Small intestine (tissue), 7 donors: ENCODE measurements around the gene A4GALT. TPM values are rescaled to one million over a fixed set of nuclear protein-coding genes. Genes with fewer than 3 reads are reported as not detected.

Experiments used
- DNase-seq, 2 donors: peaks; one replicate each; pipeline versions ENCODE4 v3.0.0 to v3.0.0-alpha.2; 2013
- FAIRE-seq: peaks from 2 replicates; lab custom pipeline; 2012; peaks lifted over from hg19 to GRCh38; lab: Jason Lieb, UNC
- H3K27ac ChIP-seq, 3 donors: one replicate each; pipeline ENCODE4 v1.5.1; 2013; ENCODE audit warnings: low read length in 2 of 3, mild to moderate bottlenecking in 2 of 3, control low read depth in 1 of 3, inconsistent platforms in 1 of 3, low read depth in 1 of 3, moderate library complexity in 1 of 3
- H3K27me3 ChIP-seq, 3 donors: one replicate each; pipeline ENCODE4 v1.6.1; 2013; ENCODE audit warnings: low read length in 3 of 3, inconsistent platforms in 1 of 3; ENCODE audit not compliant: control insufficient read depth in 3 of 3, insufficient read depth in 3 of 3
- H3K36me3 ChIP-seq, 3 donors: one replicate each; pipeline ENCODE4 v1.6.1; 2013; ENCODE audit warnings: low read length in 3 of 3, inconsistent platforms in 1 of 3, low read depth in 1 of 3, mild to moderate bottlenecking in 1 of 3, moderate library complexity in 1 of 3; ENCODE audit not compliant: control insufficient read depth in 3 of 3, insufficient read depth in 2 of 3
- H3K4me1 ChIP-seq, 3 donors: one replicate each; pipeline ENCODE4 v1.6.1; 2013; ENCODE audit warnings: low read length in 2 of 3, inconsistent platforms in 1 of 3, low read depth in 1 of 3, mild to moderate bottlenecking in 1 of 3, moderate library complexity in 1 of 3; ENCODE audit not compliant: control insufficient read depth in 3 of 3, insufficient read depth in 2 of 3
- H3K4me3 ChIP-seq, 3 donors: one replicate each; pipeline ENCODE4 v1.5.1; 2013; ENCODE audit warnings: low read length in 3 of 3, control low read depth in 1 of 3, inconsistent platforms in 1 of 3, low read depth in 1 of 3, mild to moderate bottlenecking in 1 of 3, moderate library complexity in 1 of 3
- H3K9me3 ChIP-seq, 2 donors: one replicate each; pipeline ENCODE4 v1.6.1; 2013; ENCODE audit warnings: low read depth in 1 of 2, low read length in 1 of 2; ENCODE audit not compliant: control insufficient read depth in 2 of 2, insufficient read depth in 1 of 2
- WGBS, 3 donors: extraction: QIAGEN DNeasy Blood & Tissue Kit; methylation state at CpG; one replicate each; pipeline ENCODE4 v1.1.7; 2013; 5-methylcytosine and 5-hydroxymethylcytosine counted together
- polyA plus RNA-seq, 4 donors: library from polyadenylated mRNA; stranded (reverse) in 3 of 4; unstranded in 1 of 4; fragments of 200-250 nt in 3 of 4; fragments of 120-200 nt in 1 of 4; gene quantifications; one replicate each; pipeline versions ENCODE4 v1.2.1 to v1.2.3, GENCODE V29; 2013
- donor health status: healthy with polysubstance abuse.
- donor health status: control.
- donor health status: control.
- donor health status: Bipolar disorder and iron deficiency.
- donor health status: healthy.

A4GALT gene
- polyA plus RNA-seq, 4 donors: 1.1 to 23.0 (median 2.4) TPM

DNA sequence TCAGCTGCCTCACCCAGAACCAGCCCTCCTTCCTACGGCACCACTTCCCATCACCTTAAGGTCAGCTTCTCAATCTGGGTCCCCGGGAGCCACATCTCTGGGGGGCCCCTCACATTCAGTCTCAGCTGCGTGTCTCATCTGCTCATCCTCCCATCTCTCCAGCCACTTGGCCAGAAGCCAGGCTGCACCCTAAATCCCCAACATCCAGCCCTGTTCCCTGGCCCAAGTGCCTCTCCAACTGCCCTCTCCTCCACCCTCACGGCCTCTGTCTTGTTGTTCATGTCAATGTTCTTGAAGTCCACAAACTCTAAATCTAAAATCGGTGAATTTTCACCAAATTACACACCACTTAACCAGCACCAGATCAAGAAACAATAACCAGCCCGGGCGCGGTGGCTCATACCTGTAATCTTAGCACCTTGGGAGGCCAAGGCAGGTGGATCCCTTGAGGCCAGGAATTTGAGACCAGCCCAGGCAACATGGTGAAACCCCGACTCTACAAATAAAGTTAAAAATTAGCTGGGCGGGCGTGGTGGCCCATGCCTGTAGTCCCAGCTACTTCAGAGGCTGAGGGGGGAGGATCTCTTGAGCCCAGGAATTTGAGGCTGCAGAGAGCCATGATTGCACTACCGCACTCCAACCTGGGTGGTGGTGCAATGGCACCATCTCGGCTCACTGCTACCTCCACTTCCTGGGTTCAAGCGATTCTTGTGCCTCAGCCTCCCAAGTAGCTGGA lies 33.7 kb downstream of the A4GALT start:
- Histone ChIP-seq H3K36me3 (peaks cover 0 to 6% (median 0%) of the 10 kb centered on the region in 3 donors), H3K9me3 (no peaks in the 10 kb centered on the region), H3K4me1 (peaks cover 4 to 67% (median 11%) of the 10 kb centered on the region in 3 donors), H3K27me3 (no peaks in the 10 kb centered on the region), H3K4me3 (no peak overlapping the region), H3K27ac (peak overlapping the region in 1 of 3 donors; percentile 89)
- peak in 1 of 2 donors; percentile 53 for DNase-seq
- no peak for FAIRE-seq
- 56 to 79% (median 62%) methylated on average over 14 of the region's 14 CpGs for WGBS, 3 donors

- H3K4me1 ChIP-seq: peaks cover 4 to 70% (median 11%) of the 10 kb centered on the region in 3 donors
- peak overlapping the region in 2 of 3 donors; percentile 2 to 89 for H3K27ac ChIP-seq
- H3K9me3 ChIP-seq: no peaks in the 10 kb centered on the region
- H3K36me3 ChIP-seq: no peaks in the 10 kb centered on the region
- FAIRE-seq (no peak), DNase-seq (peak; percentile 26 to 75)
- H3K4me3 ChIP-seq: no peak overlapping the region
- 24 to 28% (median 26%) methylated on average over 5 of the region's 5 CpGs for WGBS, 3 donors
- no peaks in the 10 kb centered on the region for H3K27me3 ChIP-seq
These were observed 34.6 kb downstream of the A4GALT start for GRCh38 chr22:42685941-42686653.

DNA sequence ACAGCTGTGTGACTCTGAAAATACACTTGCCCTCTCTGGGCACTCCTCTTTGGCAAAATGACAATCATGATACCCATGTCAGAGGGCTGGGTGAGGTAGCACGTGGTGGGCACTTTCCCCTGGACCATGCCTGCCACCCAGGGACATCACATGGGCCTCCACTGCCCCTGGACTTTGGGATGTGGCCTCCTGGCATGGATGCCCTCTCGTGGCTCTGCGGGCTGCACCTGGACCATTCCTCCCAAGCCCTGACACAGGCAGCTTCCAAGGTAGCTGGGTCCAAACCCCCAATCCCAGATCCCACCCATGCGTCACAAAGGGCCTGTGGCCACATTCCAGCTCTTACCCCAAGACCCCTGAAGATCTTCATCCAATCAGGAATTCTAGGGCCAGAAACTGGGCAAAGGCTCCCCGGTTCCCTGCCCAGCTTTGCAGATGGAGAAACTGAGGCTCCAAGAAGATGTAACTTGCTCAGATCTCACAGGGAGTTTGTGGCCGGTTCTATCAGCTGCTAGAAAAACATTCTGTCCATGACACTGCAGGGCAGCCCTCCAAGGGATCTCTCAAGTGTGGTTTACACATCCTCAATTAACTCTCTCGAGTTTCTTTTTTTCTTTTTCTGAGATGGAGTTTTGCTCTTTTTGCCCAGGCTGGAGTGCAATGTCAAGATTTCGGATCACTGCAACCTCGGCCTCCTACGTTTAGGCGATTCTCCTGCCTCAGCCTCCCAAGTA lies 36.0 kb downstream of the A4GALT start:
- Histone ChIP-seq H3K36me3 (no peaks in the 10 kb centered on the region), H3K4me1 (peaks cover 4 to 78% (median 18%) of the 10 kb centered on the region in 3 donors), H3K27me3 (no peaks in the 10 kb centered on the region), H3K27ac (peak overlapping the region in 1 of 3 donors; percentile 4), H3K4me3 (no peak overlapping the region), H3K9me3 (no peaks in the 10 kb centered on the region)
- no peak for DNase-seq
- FAIRE-seq: no peak
- WGBS, 3 donors: 73 to 82% (median 74%) methylated on average over 11 of the region's 11 CpGs

- peak overlapping the region in 2 of 3 donors; percentile 4 to 38 for H3K27ac ChIP-seq
These were observed 36.9 kb downstream of the A4GALT start for GRCh38 chr22:42683578-42684283.

GRCh38 chr22:42682113-42682851 lies 38.4 kb downstream of the A4GALT start:
- Histone ChIP-seq H3K36me3 (no peaks in the 10 kb centered on the region), H3K27ac (peak overlapping the region in 2 of 3 donors; percentile 11 to 47), H3K4me3 (no peak overlapping the region), H3K27me3 (no peaks in the 10 kb centered on the region), H3K9me3 (peaks cover 0 to 10% of the 10 kb centered on the region in 2 donors), H3K4me1 (peaks cover 4 to 56% (median 9%) of the 10 kb centered on the region in 3 donors)
- 19 to 52% (median 40%) methylated on average over 10 of the region's 10 CpGs for WGBS, 3 donors
- no peak for FAIRE-seq
- peak; percentile 83 for DNase-seq

More at GRCh38 chr22:42683578-42684283, 36.9 kb downstream of the A4GALT start:
- Histone ChIP-seq H3K9me3 (peaks cover 0 to 4% of the 10 kb centered on the region in 2 donors), H3K27me3 (no peaks in the 10 kb centered on the region), H3K36me3 (no peaks in the 10 kb centered on the region), H3K4me3 (no peak overlapping the region), H3K4me1 (peaks cover 4 to 69% (median 18%) of the 10 kb centered on the region in 3 donors)
- no peak for FAIRE-seq
- peak in 1 of 2 donors; percentile 40 for DNase-seq
- 57 to 74% (median 68%) methylated on average over 8 of the region's 8 CpGs for WGBS, 3 donors

- Histone ChIP-seq H3K9me3 (peaks cover 0 to 10% of the 10 kb centered on the region in 2 donors), H3K4me3 (no peak overlapping the region), H3K4me1 (peaks cover 4 to 39% (median 9%) of the 10 kb centered on the region in 3 donors), H3K36me3 (no peaks in the 10 kb centered on the region), H3K27me3 (no peaks in the 10 kb centered on the region), H3K27ac (peak overlapping the region in 1 of 3 donors; percentile 61)
- 69 to 79% (median 71%) methylated on average over 8 of the region's 8 CpGs for WGBS, 3 donors
- FAIRE-seq: no peak
- DNase-seq: peak; percentile 22 to 43
These were observed 40.0 kb downstream of the A4GALT start for GRCh38 chr22:42680648-42681047.

DNA sequence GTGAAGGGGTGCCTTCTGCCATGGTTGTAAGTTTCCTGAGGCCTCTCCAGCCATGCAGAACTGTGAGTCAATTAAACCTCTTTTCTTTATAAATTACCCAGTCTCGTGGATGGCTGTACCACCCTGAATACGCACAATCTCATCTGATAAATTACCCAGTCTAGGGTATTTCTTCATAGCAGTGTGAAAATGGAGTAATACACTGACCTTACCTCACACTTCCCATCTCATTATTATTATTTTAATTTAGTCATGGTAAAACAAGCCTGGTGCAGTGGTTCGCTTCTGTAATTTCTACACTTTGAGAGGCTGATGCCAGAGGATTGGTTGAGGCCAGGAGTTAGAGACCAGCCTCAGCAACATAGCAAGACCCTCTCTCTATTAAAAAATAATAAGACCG lies 41.0 kb downstream of the A4GALT start:
- Histone ChIP-seq H3K36me3 (no peaks in the 10 kb centered on the region), H3K4me3 (no peak overlapping the region), H3K27me3 (no peaks in the 10 kb centered on the region), H3K27ac (no peak overlapping the region), H3K9me3 (peaks cover 0 to 10% of the 10 kb centered on the region in 2 donors), H3K4me1 (peaks cover 4 to 38% (median 9%) of the 10 kb centered on the region in 3 donors)
- DNase-seq (no peak), FAIRE-seq (no peak)
- WGBS, 3 donors: 78 to 95% (median 91%) methylated on average over 4 of the region's 4 CpGs
